ENCODE measurements around the gene CNTNAP5.

Gene CNTNAP5

GRCh38 chr2:124025171-124025580, at the start of gene CNTNAP5:
Gene CNTNAP5 (plus strand): TSS chr2:124025287. CDS start chr2:124025651, 364 bp downstream.
- no peak for DNase-seq (ENCODE audit: low read depth)

DNA sequence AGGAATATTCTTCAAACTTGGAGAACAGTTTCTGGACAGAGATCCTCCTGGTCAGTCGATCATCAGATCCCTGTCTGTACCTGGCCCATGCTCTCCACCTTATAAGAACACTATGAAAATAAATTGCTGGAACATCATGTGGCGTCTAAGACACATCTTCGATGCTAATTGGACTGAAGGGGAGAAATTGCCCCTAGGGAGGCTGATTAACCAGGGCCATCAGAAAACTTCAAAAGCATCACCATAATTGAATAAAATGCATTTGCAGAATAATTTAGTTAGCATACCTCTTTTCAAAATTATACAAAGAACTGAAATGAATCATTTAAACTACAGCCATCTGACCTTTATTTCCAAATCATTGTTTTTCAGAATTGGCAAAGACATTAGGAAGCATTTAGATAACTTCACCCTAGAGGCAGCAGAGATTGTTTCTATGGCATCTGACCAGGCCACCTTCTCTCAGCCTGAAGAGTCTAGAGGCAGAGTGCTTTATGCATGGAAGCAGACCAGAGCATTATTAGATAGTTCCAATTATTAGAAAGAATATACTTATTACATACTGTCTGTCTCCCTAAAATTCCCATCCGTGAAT, 48.9 kb upstream of the CNTNAP5 start:
- no peak for DNase-seq (ENCODE audit: low read depth)

DNA sequence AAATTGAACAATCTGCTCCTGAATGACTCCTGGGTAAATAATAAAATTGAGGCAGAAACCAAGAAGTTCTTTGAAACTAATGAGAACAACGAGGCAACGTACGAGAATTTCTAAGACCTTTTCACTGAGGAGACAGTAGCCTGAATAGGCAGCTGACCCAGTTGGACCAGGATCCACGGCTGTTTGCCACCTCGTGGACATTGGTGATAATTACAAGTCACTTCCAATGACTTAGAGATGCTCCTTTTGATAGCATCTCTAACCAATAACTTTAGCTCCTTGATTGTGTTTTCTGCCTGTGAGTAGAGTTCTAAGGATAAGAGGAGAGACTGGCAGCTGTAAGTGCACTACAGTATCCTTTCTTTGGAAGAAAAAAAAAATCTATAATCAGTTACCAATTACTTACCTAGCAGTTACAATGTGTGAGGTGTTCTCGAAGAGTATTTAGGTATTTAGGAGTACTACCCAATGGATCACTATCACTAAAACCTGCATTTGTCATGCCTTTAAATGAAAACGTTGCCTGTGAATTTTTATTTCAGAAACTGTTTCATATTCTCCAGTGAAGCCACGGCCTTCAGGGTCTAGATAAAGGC, 31.3 kb upstream of the CNTNAP5 start:
- no peak for DNase-seq (ENCODE audit: low read depth)

GRCh38 chr2:123999681-124000080, 25.4 kb upstream of the CNTNAP5 start:
- DNase-seq (ENCODE audit: low read depth) = no peak

DNA sequence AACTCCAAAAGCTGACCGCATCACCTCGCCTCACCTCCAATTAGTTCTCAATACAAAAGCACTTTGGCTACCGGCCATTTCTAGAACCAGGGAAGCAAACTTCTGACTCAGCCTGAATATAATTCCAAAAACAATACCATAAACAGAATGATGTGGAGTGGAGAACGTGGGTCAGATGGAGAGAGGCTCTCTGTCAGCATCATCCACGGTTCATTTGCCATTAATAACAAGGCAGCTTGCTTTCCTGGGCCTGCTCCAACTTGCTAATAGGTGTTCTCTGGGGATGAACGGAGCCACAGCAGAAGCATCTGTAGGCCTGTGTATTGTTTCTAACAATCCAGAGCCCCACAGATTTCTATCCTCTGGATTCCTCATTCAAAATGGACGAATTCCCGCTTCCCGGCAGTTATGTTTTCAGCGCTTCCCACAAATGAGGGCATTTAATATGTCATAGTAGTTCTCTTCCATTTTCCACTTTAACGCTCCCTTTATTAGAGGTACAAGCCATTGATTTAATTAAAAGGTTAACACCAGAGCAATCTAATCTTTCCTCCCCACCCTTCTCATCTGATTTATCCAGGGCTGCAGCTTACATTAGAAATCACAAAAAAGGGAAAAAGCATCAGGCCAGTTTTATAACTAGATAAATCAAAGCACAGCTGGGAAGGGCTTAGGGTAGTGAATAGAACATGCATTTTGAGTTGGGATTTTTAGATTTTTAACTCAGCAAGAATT, 23.2 kb upstream of the CNTNAP5 start:
- DNase-seq (ENCODE audit: low read depth) = no peak

- no peak for DNase-seq (ENCODE audit: low read depth)
These were observed 6.2 kb upstream of the CNTNAP5 start for GRCh38 chr2:124018890-124019289.

- no peak for DNase-seq (ENCODE audit: low read depth)
These were observed 421 bp upstream of the CNTNAP5 start for GRCh38 chr2:124024561-124025170.

GRCh38 chr2:124025891-124026434, 876 bp downstream of the CNTNAP5 start:
- DNase-seq (ENCODE audit: low read depth) = no peak

DNA sequence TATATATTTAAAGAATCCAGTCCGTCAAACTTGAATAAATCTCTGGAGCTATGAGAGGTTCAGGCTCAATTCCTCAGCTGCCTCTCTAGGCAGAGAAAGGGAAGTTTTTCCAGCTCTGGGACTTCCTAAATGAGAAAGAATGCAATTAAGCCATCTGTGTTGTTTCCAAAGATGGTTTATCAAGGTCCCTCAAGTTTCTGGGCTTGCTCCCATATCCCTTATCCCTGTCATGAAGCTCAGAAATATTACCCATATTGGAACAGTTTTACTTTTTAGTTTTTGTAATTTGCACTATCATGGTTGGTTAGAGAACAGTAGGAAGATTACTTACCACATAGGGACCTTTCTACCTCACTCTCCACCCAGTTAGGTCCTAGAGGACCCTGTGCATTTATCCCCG, 1.4 kb downstream of the CNTNAP5 start:
- DNase-seq (ENCODE audit: low read depth) = no peak

- no peak for DNase-seq (ENCODE audit: low read depth)
These were observed 2.1 kb downstream of the CNTNAP5 start for GRCh38 chr2:124027182-124027581.

DNA sequence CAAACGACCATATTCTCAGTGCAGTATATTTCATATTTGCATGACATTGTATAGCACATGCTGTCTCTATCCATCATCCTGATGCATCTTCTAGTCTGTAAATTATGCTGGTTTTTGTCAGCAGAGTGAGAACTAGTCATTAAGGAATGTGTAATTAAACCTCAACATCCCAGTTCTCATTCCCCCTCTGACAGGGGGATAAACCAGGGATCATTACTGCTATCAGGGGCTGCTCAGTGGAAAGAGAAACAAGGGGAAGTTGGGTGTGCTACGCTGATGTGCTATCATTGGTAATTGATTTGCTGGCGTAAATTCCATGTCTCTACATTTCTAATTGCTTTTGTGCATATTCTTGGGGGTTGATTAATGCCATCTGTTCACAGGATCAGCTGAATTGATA, 7.7 kb downstream of the CNTNAP5 start:
- DNase-seq (ENCODE audit: low read depth) = no peak

DNA sequence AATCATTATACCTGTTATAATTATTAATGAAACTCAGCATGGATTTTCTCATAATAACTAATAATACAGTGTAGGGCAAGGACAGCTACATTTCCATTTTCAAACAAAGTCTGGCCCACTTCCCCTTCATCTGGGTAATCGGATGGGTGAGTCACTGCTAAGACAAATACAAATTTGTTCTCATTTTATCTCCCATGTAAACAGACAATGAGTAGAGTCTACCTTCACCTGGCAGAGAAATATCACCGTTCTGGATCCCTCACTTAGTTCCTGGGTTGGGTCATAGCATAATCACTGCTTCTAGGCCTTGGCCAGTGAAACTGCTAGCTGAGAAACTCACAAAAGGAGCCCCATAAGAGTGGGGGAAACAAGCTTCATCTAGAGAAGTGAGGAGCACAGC, 9.2 kb downstream of the CNTNAP5 start:
- DNase-seq (ENCODE audit: low read depth) = no peak

DNA sequence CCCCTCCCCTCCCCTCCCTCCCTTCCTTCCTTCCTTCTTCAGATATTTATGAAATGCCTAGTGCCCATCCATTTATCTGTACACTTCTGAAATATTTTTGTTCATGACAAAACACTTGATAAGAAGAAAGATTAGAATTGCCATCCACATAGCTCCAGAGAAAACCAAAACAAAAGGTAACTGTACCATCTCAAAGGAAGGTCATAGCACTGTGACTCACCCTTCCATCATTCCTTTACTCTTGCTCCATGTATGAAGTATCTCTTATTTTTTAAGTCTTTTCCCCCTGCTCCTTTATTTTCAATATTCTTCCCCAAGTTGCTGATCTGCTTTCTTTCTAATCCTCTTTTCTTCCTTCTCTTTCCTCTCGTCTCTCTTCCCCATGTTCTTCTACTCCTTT, 9.9 kb downstream of the CNTNAP5 start:
- DNase-seq (ENCODE audit: low read depth) = no peak

DNA sequence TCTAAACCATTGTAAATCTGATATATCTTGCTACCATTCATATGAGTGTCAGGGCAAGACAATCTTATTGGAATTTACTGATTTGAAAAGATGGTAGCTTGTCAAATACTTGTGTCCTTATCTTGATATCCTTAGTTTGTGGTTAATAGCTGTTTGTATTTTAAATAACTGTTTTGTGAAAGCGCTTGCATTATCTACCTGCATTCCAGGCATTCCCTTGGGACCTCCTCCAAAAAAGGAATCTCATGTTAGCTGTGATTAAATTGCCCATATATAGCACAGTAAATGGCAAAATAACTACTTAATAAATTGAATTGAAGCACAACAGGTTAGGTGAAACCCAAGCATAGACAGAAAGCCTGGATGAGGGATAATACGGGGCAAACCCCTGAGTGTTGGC, 13.9 kb downstream of the CNTNAP5 start:
- DNase-seq (ENCODE audit: low read depth) = no peak

- no peak for DNase-seq (ENCODE audit: low read depth)
These were observed 14.7 kb downstream of the CNTNAP5 start for GRCh38 chr2:124039762-124040291.

GRCh38 chr2:124045894-124046293, 20.8 kb downstream of the CNTNAP5 start:
- DNase-seq (ENCODE audit: low read depth) = no peak

- DNase-seq (ENCODE audit: low read depth) = no peak
These were observed 21.2 kb downstream of the CNTNAP5 start for GRCh38 chr2:124046332-124046731.

DNA sequence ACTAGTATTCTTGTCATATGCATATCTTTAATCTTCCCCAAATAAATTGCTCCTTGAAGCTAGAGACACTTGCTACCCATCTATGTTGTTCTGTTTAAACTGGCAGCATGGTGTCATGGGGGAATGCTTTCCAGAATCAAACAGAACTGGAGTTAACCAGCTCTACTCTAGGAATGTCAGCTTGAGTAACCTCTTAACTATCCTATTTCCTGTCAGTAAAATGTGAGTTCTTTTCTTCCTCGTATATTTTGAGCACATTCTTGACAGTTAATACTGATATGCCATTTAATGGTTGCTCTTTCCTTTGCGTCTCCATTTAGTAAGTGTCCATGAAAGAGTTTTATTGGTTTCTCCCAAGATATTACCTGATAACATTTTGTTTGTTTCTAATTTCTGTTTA, 23.0 kb downstream of the CNTNAP5 start:
- no peak for DNase-seq (ENCODE audit: low read depth)

GRCh38 chr2:124048664-124049063, 23.6 kb downstream of the CNTNAP5 start:
- no peak for DNase-seq (ENCODE audit: low read depth)

- DNase-seq (ENCODE audit: low read depth) = no peak
These were observed 24.0 kb downstream of the CNTNAP5 start for GRCh38 chr2:124049136-124049535.

DNA sequence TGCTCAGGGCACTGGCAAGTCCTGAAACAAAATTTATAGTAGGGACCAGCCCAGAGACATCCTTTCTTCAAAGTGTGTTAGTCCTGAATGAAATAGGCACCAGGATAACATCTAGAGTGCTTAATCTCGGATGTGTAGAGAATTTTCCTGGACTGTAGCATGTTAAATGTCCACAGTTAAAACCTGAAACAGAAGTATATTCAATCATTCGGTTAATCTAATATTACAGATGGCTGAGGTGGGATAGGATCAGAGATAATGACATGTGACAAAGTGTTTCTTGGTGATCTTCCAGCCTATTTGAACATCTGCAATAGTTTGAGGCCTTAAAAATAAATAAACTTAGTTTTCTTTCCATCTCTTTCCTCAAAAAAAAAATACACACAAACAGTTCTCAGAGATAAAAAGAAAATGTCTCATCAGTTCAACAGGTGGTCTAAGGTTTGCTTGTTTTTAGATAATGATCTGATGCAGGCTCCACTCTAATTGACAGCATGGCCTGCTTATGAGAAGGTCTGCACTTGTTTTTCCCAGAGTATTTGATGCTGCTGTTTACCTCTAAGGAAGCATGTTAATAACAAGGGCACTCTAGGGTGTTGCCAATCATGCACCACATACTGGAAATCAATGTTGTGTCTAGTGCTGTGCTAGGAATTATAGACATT, 25.9 kb downstream of the CNTNAP5 start:
- no peak for DNase-seq (ENCODE audit: low read depth)

GRCh38 chr2:124053796-124054195, 28.7 kb downstream of the CNTNAP5 start:
- no peak for DNase-seq (ENCODE audit: low read depth)

All from stimulated activated CD8-positive, alpha-beta memory T cell treated with anti-CD3 and anti-CD28 coated beads, Interleukin-15, amount 100 ng/mL, for 1 hour (primary cell).